Measurements from ENCODE around the gene SYTL3. TPM values are rescaled to one million over a fixed set of nuclear protein-coding genes. Genes with fewer than 3 reads are reported as not detected.

Gene SYTL3
- total and polyA plus RNA-seq, 9 of the 15 experiments (the other 6 are each of a cell fraction or from before 2014, with no cell fraction given): 0.04 to 0.46 (median 0.17) TPM; not detected in 1

DNA sequence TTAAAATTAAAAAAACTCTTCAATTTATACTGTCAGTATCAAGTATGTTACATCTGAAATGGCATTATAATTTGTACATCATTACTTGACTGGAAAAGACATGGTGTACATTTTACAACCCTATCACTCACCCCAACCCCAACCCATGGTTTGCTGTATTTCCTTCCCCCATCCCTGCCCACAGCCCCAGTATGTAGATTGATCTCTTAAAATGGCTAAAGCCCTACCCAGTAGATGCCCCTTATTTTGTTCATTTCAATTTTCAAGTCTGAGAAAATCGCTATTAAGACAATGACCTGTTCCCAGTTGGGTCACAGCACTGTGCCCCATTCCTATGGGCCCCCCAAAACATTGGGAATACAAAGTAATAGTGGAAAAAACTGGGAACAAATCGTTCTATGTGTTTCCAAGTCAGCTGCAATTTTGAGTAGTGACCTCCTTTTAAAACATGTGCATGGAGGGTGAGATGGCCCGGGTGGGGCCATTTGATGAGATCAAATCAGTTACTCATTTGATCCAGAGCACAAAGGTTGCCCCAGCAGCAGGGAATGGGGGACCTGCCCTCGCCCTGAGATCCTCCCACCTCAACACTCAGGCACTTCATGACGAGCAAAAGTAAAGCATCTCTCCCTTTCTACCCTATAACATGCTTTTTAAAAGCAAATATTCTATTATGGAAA lies 156.0 kb downstream of the SYTL3 start (continued):
- no peak for TF ChIP-seq DPF2 (IDR thresholded peaks at IDR 0.05)

- Histone ChIP-seq H3K4me1 (replicated peaks in 1 of 2; ENCODE audit: control insufficient read depth in 2 of 2, insufficient read depth in 2 of 2, low read length in 2 of 2) (peaks cover 6 to 36% of the 10 kb centered on the region in 2 experiments; a peak in 4 of 5 replicates), H3K9me3 (replicated peaks; ENCODE audit: control insufficient read depth, insufficient read depth, low read depth, low read length) (no peaks in the 10 kb centered on the region), H3K4me2 (ENCODE audit: insufficient read depth, low read length) (no peak overlapping the region), H3K4me3 (no peak overlapping the region), H3K79me2 (ENCODE audit: control insufficient read depth, insufficient read depth, low read length) (peaks cover 97% of the 10 kb centered on the region), H2AFZ (ENCODE audit: low read depth, low read length) (no peak overlapping the region), H3K27ac (ENCODE audit: extremely low read depth, low read depth, low read length) (no peak overlapping the region), H3K9ac (ENCODE audit: insufficient read depth in 1 of 2, low read depth in 2 of 2, low read length in 2 of 2) (no peak overlapping the region), H3K36me3 (ENCODE audit: control insufficient read depth, insufficient read depth, low read length) (peaks cover 65% of the 10 kb centered on the region), H3K27me3 (ENCODE audit: control insufficient read depth in 2 of 2, insufficient read depth in 2 of 2, low read length in 2 of 2) (no peaks in the 10 kb centered on the region), H4K20me1 (replicated peaks; ENCODE audit: control insufficient read depth, insufficient read depth, low read length) (peaks cover 35% of the 10 kb centered on the region), H3K9me1 (ENCODE audit: control insufficient read depth, insufficient read depth, low read length) (peaks cover 7% of the 10 kb centered on the region)
- in situ Hi-C loops (cut with MboI) (no loop called here), intact Hi-C loops (cut with micrococcal nuclease) (loop anchor here (10.0 kb wide), 1 partner anchor 297 kb away; no protein-coding TSS in a partner anchor)
- FAIRE-seq (no peak), ATAC-seq (peak; percentile 23), DNase-seq (ENCODE audit: extremely low read depth in 1 of 4, low spot score in 3 of 4) (peak in 2 of 4 experiments; percentile 27 to 39)
- CTCF ChIA-PET (ENCODE audit: low intra/inter-chr PET ratio): no interaction called here
- BruUV-seq (replicated peaks): no TSS peak
- POLR2A ChIA-PET: interaction anchor here (0.8 to 2.8 kb wide), 5 partner anchors 9 to 155 kb away, joined by 3 to 13 read pairs (median 7); no protein-coding TSS in a partner anchor
- 55% methylated on average over 8 of the region's 8 CpGs for WGBS (ENCODE audit: insufficient coverage, low coverage, missing lambda C conversion rate)
- no peak for TF ChIP-seq SMAD2 (IDR thresholded peaks at IDR 0.05; ENCODE audit: low read depth, low read length)
- no peak for TF ChIP-seq ZNF311 (CRISPR knock-in tag; IDR thresholded peaks at IDR 0.05)
- no peak for TF ChIP-seq TFAM (CRISPR knock-in tag; conservative IDR thresholded peaks at IDR 0.05)
- peak; percentile 53 for TF ChIP-seq TCF3 (CRISPR knock-in tag; IDR thresholded peaks at IDR 0.05)
- no peak for TF ChIP-seq GABPA (tag; conservative IDR thresholded peaks at IDR 0.05; ENCODE audit: low read depth)
- 0 out of 2 replicates have a peak, but pooled peaks have one; percentile 27 for TF ChIP-seq ZFX (CRISPR knock-in tag; IDR thresholded peaks at IDR 0.05)
- no peak for TF ChIP-seq SIN3B (IDR thresholded peaks at IDR 0.05; ENCODE audit: low read depth)
- no peak for TF ChIP-seq STAT6 (CRISPR knock-in tag; IDR thresholded peaks at IDR 0.05)
- TF ChIP-seq CEBPG (CRISPR knock-in tag; IDR thresholded peaks at IDR 0.05): 0 out of 2 replicates have a peak, but pooled peaks have one; percentile 21
- TF ChIP-seq CEBPG (tag; conservative IDR thresholded peaks at IDR 0.05 in 1 of 2, IDR thresholded peaks at IDR 0.05 in 1 of 2): no peak
- no peak for TF ChIP-seq RAD21 (CRISPR knock-in tag; conservative IDR thresholded peaks at IDR 0.05 in 1 of 2, IDR thresholded peaks at IDR 0.05 in 1 of 2)
- 0 out of 4 replicates have a peak, but pooled peaks of 1 of the 2 experiments have one; percentile 14 for TF ChIP-seq SIN3A (IDR thresholded peaks at IDR 0.05; ENCODE audit: borderline replicate concordance in 2 of 2, control insufficient read depth in 1 of 2, low read depth in 2 of 2, low read length in 2 of 2)
- no peak for TF ChIP-seq FUS (optimal IDR thresholded peaks at IDR 0.05; ENCODE audit: low read depth, low read length)
- TF ChIP-seq TAL1 (IDR thresholded peaks at IDR 0.05): peak; percentile 43
Observed at GRCh38 chr6:158807515-158808441, 157.9 kb downstream of the SYTL3 start.

All from K562 (cell line).